Measurements from ENCODE around the gene NPHS1. TPM values are rescaled to one million over a fixed set of nuclear protein-coding genes. Genes with fewer than 3 reads are reported as not detected.
A peak's percentile ranks its signal among the peaks of the same experiment; 100 is the strongest.

The NPHS1 gene
- total and polyA plus RNA-seq, 7 experiments from 2014 or later = 0.30 to 0.51 TPM; not detected in 5

DNA sequence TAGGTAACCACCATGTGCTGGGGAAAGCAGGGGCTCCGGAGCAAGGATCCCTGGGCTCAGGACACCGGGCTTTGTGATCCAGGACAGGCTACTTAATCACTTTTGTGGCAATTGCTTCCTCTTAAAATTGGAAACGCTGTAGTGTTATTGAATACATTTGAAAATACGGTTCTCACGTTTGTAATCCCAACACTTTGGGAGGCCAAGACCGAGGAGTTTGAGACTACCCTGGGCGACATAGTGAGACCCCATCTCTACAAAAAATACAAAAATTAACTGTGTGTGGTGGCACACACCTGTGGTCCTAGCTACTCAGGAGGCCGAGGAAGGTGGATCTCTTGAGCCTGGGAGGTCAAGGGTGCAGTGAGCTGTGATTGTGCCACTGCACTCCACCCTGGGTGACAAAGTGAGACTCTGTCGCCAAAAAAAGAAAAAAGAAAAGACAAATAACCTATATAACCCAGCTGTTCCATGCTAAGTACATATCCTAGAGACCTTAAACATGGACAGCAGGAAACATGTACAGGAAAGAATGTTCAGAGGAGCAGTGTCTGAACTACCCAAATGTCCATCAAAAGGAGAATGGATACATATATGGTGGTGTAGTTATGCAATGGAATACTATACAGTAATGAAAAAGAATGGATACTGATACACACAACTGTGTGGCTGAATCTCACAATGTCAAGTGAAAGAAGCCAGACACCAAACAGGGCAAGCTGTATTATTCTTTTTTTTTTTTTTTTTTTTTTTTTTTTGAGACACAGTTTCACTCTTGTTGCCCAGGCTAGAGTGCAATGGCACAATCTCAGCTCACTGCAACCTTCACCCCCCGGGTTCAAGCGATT is 39.0 kb downstream of the NPHS1 start:
- no peak overlapping the region for H3K4me3 Mint-ChIP-seq
- H3K4me1 Mint-ChIP-seq = peaks cover 0 to 1% (median 0%) of the 10 kb centered on the region in 7 donors
- Histone ChIP-seq H3K4me3 (ENCODE audit: low read length) (no peak overlapping the region), H3K27ac (ENCODE audit: low read depth, low read length) (no peak overlapping the region), H3K4me1 (ENCODE audit: control insufficient read depth in 2 of 2, insufficient read depth in 2 of 2, low read length in 2 of 2) (no peaks in the 10 kb centered on the region), H3K9me3 (ENCODE audit: control insufficient read depth in 2 of 3, low read length in 3 of 3) (no peaks in the 10 kb centered on the region), H3K36me3 (ENCODE audit: control insufficient read depth in 2 of 3, insufficient read depth in 3 of 3, low read length in 3 of 3) (no peaks in the 10 kb centered on the region), H3K27me3 (ENCODE audit: control insufficient read depth in 2 of 2, insufficient read depth in 2 of 2, low read length in 2 of 2) (no peaks in the 10 kb centered on the region)
- H3K36me3 Mint-ChIP-seq = no peaks in the 10 kb centered on the region
- intact Hi-C loops (cut with micrococcal nuclease) = no loop called here
- ChIA-PET CTCF (no interaction called here), POLR2A (no interaction called here)
- no peak for DNase-seq
- no peak overlapping the region for H3K27ac Mint-ChIP-seq
- H3K9me3 Mint-ChIP-seq = peaks cover 0 to 4% (median 0%) of the 10 kb centered on the region in 11 donors
- H3K27me3 Mint-ChIP-seq = peaks cover 4 to 28% (median 8%) of the 10 kb centered on the region in 5 donors
- no peak for ATAC-seq

DNA sequence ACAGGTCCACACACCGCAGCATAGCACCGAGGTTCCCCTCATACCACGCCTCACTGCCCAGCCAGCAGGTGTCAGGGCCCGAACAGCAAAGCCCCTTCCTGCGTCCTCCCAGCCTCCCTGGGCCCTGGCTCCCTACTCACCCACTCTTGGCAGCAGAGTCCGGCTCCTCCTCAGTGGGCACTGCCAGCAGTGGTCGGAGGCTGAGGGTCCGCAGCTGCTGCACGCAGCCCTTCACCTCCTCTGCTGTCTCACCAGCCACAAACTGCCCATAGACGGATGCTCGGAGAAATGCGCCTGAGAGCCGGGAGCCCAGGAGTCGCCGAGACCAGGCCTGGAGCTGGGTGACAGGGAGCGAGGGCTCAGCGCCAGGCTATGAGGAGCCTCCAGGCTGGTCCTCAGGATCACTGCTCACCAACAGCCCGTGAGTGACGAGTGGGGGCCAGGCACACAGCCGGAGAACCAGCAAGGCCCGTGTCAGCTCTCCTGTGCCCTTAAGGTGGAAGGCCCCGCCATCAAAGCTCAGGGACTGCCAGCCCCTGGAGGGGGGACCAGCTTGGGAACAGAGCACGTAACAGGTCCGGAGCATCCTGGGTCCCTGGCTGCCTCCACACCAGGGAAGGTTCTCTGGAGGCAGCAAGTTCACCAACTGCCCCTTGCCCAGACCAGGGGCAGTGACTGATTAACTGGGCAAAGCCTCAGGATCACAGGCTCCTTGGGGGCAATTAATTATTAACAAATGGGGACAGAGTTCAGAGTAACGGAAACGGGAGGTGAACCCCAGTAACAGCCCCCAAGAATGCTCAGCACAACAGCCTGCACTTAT is 39.9 kb downstream of the NPHS1 start, which contains the start of gene PRODH2:
PRODH2 (minus strand) TSS at position 626 of the 823 bp plus-strand sequence; CDS start at position 586, 40 bp downstream.
- no peaks in the 10 kb centered on the region for H3K9me3 ChIP-seq (ENCODE audit: control insufficient read depth in 2 of 3, low read length in 3 of 3)
- H3K4me1 ChIP-seq (ENCODE audit: control insufficient read depth in 2 of 2, insufficient read depth in 2 of 2, low read length in 2 of 2) = no peaks in the 10 kb centered on the region
- H3K36me3 ChIP-seq (ENCODE audit: control insufficient read depth in 2 of 3, insufficient read depth in 3 of 3, low read length in 3 of 3) = no peaks in the 10 kb centered on the region
- ATAC-seq (no peak), DNase-seq (no peak)
- ChIA-PET CTCF (no interaction called here), POLR2A (no interaction called here)
- Mint-ChIP-seq H3K4me1 (peaks cover 0 to 1% (median 0%) of the 10 kb centered on the region in 7 donors), H3K4me3 (no peak within 1 kb of the TSS), H3K36me3 (no peaks in the 10 kb centered on the region), H3K27ac (no peak within 1 kb of the TSS), H3K9me3 (peaks cover 0 to 4% (median 0%) of the 10 kb centered on the region in 11 donors), H3K27me3 (peaks cover 4 to 23% (median 6%) of the 10 kb centered on the region in 5 donors)
- no peak within 1 kb of the TSS for H3K27ac ChIP-seq (ENCODE audit: low read depth, low read length)
- no peaks in the 10 kb centered on the region for H3K27me3 ChIP-seq (ENCODE audit: control insufficient read depth in 2 of 2, insufficient read depth in 2 of 2, low read length in 2 of 2)
- intact Hi-C loops (cut with micrococcal nuclease) = no loop called here
- no peak within 1 kb of the TSS for H3K4me3 ChIP-seq (ENCODE audit: low read length)

DNA sequence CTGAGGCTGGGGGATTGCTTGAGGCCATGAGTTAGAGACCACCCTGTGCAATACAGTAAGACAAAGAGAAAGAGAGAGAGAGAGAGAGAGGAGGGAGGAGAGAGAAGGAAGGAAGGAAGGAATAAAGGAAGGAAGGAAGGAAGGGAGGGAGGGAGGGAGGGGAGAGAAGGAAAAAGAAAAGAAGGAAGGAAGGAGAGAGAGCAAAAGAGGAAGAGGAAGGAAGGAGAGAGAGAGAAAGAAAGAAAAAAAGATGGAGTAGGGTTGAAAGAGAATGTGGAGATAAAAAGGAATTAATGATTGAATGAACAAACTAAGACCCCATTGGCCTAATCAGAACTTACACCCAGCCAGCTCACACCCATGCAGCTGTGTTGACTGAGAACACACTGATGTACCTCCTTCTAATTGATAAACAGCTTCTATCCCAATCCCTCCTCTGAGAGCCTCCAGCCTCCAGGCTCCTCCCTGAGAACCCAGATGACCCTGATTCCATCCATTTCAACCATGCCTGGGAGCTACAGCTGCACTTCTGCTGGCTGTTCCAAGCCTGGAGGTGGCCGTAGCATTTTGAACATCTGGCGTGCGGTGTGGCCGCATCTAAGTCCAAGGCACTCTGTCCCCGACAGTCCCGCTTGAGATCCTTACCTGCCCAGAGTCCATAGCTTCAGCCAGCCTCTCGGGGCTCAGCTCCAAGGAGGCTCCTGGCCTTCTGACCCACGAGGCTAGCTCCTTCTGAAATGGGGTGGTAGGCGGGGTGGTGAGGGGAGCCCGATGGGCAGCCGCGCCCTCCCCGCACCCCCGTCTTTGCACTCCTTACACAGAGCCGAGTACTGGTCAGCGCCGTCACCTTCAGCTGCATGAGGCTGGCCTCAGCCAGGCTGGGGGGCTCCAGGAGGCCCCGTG is 40.7 kb downstream of the NPHS1 start:
- no peaks in the 10 kb centered on the region for H3K36me3 Mint-ChIP-seq
- intact Hi-C loops (cut with micrococcal nuclease) = no loop called here
- ChIA-PET CTCF (interaction anchor here (0.6 kb wide), 1 partner anchor 298 kb away, joined by 3 read pairs; no protein-coding TSS in a partner anchor), POLR2A (no interaction called here)
- Histone ChIP-seq H3K4me1 (ENCODE audit: control insufficient read depth in 2 of 2, insufficient read depth in 2 of 2, low read length in 2 of 2) (no peaks in the 10 kb centered on the region), H3K27ac (ENCODE audit: low read depth, low read length) (no peak overlapping the region), H3K27me3 (ENCODE audit: control insufficient read depth in 2 of 2, insufficient read depth in 2 of 2, low read length in 2 of 2) (no peaks in the 10 kb centered on the region), H3K4me3 (ENCODE audit: low read length) (no peak overlapping the region), H3K36me3 (ENCODE audit: control insufficient read depth in 2 of 3, insufficient read depth in 3 of 3, low read length in 3 of 3) (no peaks in the 10 kb centered on the region), H3K9me3 (ENCODE audit: control insufficient read depth in 2 of 3, low read length in 3 of 3) (no peaks in the 10 kb centered on the region)
- no peak for DNase-seq
- no peak overlapping the region for H3K4me3 Mint-ChIP-seq
- no peak for ATAC-seq
- no peak overlapping the region for H3K27ac Mint-ChIP-seq
- peaks cover 3 to 16% (median 5%) of the 10 kb centered on the region in 5 donors for H3K27me3 Mint-ChIP-seq
- H3K9me3 Mint-ChIP-seq = peaks cover 0 to 4% (median 0%) of the 10 kb centered on the region in 11 donors
- H3K4me1 Mint-ChIP-seq = peaks cover 0 to 1% (median 0%) of the 10 kb centered on the region in 7 donors

DNA sequence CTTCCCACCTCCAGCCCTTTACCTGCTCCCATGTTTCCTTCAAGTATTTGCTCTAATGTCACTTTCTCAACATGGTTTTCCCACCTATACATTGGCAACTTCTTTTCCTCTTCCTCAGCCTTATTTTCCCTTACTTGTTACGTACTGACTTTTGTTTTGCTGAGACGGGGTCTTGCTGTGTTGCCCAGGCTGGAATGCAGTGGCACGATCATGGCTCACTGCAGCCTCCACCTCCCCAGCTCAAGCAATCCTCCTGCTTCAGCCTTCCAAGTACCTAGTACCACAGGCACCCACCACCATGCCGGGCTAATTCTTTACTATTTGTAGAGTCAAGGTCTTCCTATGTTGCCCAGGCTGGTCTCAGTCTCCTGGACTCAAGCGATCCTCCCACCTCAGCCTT is 44.7 kb downstream of the NPHS1 start:
- no peaks in the 10 kb centered on the region for H3K4me1 ChIP-seq (ENCODE audit: control insufficient read depth in 2 of 2, insufficient read depth in 2 of 2, low read length in 2 of 2)

DNA sequence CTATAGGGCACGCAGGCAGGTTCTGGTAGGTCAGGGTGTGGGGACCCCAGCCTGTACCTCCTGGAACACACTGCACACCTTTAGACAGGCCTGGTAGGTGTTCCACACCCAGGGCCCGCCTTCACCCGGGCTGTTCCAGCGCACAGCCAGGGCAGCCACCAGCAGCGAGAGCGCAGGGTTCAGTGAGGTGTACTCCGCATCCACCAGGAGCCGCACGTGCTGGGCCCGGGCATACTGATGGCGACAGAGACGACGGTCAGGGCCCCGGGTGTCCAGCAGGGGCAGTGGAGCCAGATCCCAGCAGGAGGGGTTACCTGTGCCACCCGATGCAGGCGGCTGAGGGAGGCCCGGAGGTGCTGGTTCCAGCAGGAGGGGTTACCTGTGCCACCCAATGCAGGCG is 45.7 kb downstream of the NPHS1 start:
- peak overlapping the region in 1 of 9 donors; percentile 18 for H3K27ac Mint-ChIP-seq
- ChIA-PET POLR2A (no interaction called here), CTCF (no interaction called here)
- Histone ChIP-seq H3K9me3 (ENCODE audit: control insufficient read depth in 2 of 3, low read length in 3 of 3) (no peaks in the 10 kb centered on the region), H3K4me1 (ENCODE audit: control insufficient read depth in 2 of 2, insufficient read depth in 2 of 2, low read length in 2 of 2) (no peaks in the 10 kb centered on the region), H3K27ac (ENCODE audit: low read depth, low read length) (no peak overlapping the region), H3K4me3 (ENCODE audit: low read length) (no peak overlapping the region), H3K36me3 (ENCODE audit: control insufficient read depth in 2 of 3, insufficient read depth in 3 of 3, low read length in 3 of 3) (no peaks in the 10 kb centered on the region), H3K27me3 (ENCODE audit: control insufficient read depth in 2 of 2, insufficient read depth in 2 of 2, low read length in 2 of 2) (no peaks in the 10 kb centered on the region)
- ATAC-seq (no peak), DNase-seq (no peak)
- H3K4me3 Mint-ChIP-seq = no peak overlapping the region
- intact Hi-C loops (cut with micrococcal nuclease) = no loop called here
- H3K9me3 Mint-ChIP-seq = peaks cover 0 to 3% (median 0%) of the 10 kb centered on the region in 11 donors
- H3K27me3 Mint-ChIP-seq = peaks cover 0 to 11% (median 0%) of the 10 kb centered on the region in 5 donors
- peaks cover 0 to 10% (median 7%) of the 10 kb centered on the region in 7 donors for H3K4me1 Mint-ChIP-seq
- no peaks in the 10 kb centered on the region for H3K36me3 Mint-ChIP-seq

More for the DNA sequence above, 44.7 kb downstream of the NPHS1 start:
- Mint-ChIP-seq H3K36me3 (no peaks in the 10 kb centered on the region), H3K27ac (no peak overlapping the region), H3K9me3 (peaks cover 0 to 3% (median 0%) of the 10 kb centered on the region in 11 donors), H3K4me1 (peaks cover 0 to 10% (median 7%) of the 10 kb centered on the region in 7 donors), H3K4me3 (no peak overlapping the region), H3K27me3 (peaks cover 0 to 11% (median 0%) of the 10 kb centered on the region in 5 donors)
- no peak overlapping the region for H3K4me3 ChIP-seq (ENCODE audit: low read length)
- ChIA-PET POLR2A (no interaction called here), CTCF (no interaction called here)
- H3K27ac ChIP-seq (ENCODE audit: low read depth, low read length) = no peak overlapping the region
- H3K9me3 ChIP-seq (ENCODE audit: control insufficient read depth in 2 of 3, low read length in 3 of 3) = no peaks in the 10 kb centered on the region
- ATAC-seq (no peak), DNase-seq (no peak)
- H3K27me3 ChIP-seq (ENCODE audit: control insufficient read depth in 2 of 2, insufficient read depth in 2 of 2, low read length in 2 of 2) = no peaks in the 10 kb centered on the region
- no peaks in the 10 kb centered on the region for H3K36me3 ChIP-seq (ENCODE audit: control insufficient read depth in 2 of 3, insufficient read depth in 3 of 3, low read length in 3 of 3)
- intact Hi-C loops (cut with micrococcal nuclease) = no loop called here

DNA sequence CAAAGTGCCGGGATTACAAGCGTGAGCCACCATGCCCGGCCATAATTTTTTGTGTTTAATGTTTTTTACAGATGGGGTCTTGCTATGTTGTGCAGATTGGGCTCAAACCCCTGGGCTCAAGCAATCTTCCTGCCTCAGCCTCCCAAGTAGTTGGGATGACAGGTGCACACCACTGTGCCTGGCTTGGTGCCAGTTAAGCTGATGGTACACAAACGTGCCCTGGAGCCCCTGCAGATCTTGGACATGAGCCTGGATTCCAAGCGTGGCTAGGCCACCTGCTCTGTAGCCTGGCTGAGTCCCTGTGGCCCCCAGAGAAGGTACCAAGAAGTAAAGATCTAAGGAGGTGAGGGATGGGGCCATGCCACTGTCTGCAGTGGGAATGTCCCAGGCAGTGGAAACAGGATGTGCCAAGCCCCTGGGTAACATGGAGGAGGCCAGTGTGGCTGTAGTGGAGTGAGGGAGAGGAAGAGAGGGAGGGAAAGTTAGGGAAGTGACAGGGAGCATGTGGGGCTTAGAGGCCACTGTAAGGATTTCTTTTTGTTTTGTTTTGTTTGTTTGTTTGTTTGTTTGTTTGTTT is 46.7 kb downstream of the NPHS1 start:
- Histone ChIP-seq H3K36me3 (ENCODE audit: control insufficient read depth in 2 of 3, insufficient read depth in 3 of 3, low read length in 3 of 3) (no peaks in the 10 kb centered on the region), H3K4me1 (ENCODE audit: control insufficient read depth in 2 of 2, insufficient read depth in 2 of 2, low read length in 2 of 2) (no peaks in the 10 kb centered on the region), H3K9me3 (ENCODE audit: control insufficient read depth in 2 of 3, low read length in 3 of 3) (no peaks in the 10 kb centered on the region), H3K27ac (ENCODE audit: low read depth, low read length) (no peak overlapping the region), H3K27me3 (ENCODE audit: control insufficient read depth in 2 of 2, insufficient read depth in 2 of 2, low read length in 2 of 2) (no peaks in the 10 kb centered on the region), H3K4me3 (ENCODE audit: low read length) (no peak overlapping the region)
- Mint-ChIP-seq H3K36me3 (no peaks in the 10 kb centered on the region), H3K4me1 (peaks cover 0 to 10% (median 7%) of the 10 kb centered on the region in 7 donors), H3K4me3 (no peak overlapping the region), H3K27me3 (peaks cover 0 to 8% (median 0%) of the 10 kb centered on the region in 5 donors), H3K9me3 (peaks cover 0 to 3% (median 0%) of the 10 kb centered on the region in 11 donors), H3K27ac (no peak overlapping the region)
- CTCF ChIA-PET = no interaction called here
- DNase-seq = no peak
- intact Hi-C loops (cut with micrococcal nuclease) = no loop called here
- no peak for ATAC-seq
- POLR2A ChIA-PET = no interaction called here
